Measurements from ENCODE around the gene ILDR2.

The ILDR2 gene

GRCh38 chr1:166944186-166944967, 31.0 kb downstream of the ILDR2 start:
- DNase-seq: peak; percentile 37 to 90 (median 81)
- Histone ChIP-seq H3K9me3 (ENCODE audit: control extremely low read depth in 1 of 5, control insufficient read depth in 4 of 5, insufficient read depth in 2 of 5, low read depth in 1 of 5, low read length in 4 of 5) (no peaks in the 10 kb centered on the region), H3K27me3 (replicated peaks in 2 of 5; ENCODE audit: control insufficient read depth in 4 of 5, insufficient read depth in 5 of 5, low read length in 4 of 5) (peaks cover 0 to 12% (median 3%) of the 10 kb centered on the region in 5 experiments), H3K4me1 (ENCODE audit: control extremely low read depth in 1 of 4, control insufficient read depth in 4 of 4, insufficient read depth in 4 of 4, low read length in 3 of 4) (peaks cover 8 to 38% (median 28%) of the 10 kb centered on the region in 4 experiments), H3K4me3 (ENCODE audit: control insufficient read depth in 1 of 7, extremely low read depth in 1 of 7, insufficient read depth in 4 of 7, low read depth in 2 of 7, low read length in 6 of 7) (peak overlapping the region in 3 of 7 experiments; percentile 22 to 49 (median 35)), H3K36me3 (ENCODE audit: control insufficient read depth in 4 of 4, insufficient read depth in 4 of 4, low read length in 3 of 4) (no peaks in the 10 kb centered on the region), H3K27ac (ENCODE audit: insufficient read depth in 1 of 2, low read depth in 1 of 2, low read length in 2 of 2, poor library complexity in 1 of 2, severe bottlenecking in 2 of 2) (no peak overlapping the region)
- ChIA-PET POLR2A (no interaction called here), CTCF (interaction anchor here (0.9 to 3.4 kb wide), 2 partner anchors 34 to 108 kb away, joined by 3 to 12 read pairs; no protein-coding TSS in a partner anchor)
- 2% methylated on average over 5 of the region's 5 CpGs for WGBS (ENCODE audit: insufficient coverage)

GRCh38 chr1:166939741-166940375, 35.5 kb downstream of the ILDR2 start:
- H3K27me3 ChIP-seq (replicated peaks in 2 of 5; ENCODE audit: control insufficient read depth in 4 of 5, insufficient read depth in 5 of 5, low read length in 4 of 5): no peaks in the 10 kb centered on the region
- no peaks in the 10 kb centered on the region for H3K9me3 ChIP-seq (ENCODE audit: control extremely low read depth in 1 of 5, control insufficient read depth in 4 of 5, insufficient read depth in 2 of 5, low read depth in 1 of 5, low read length in 4 of 5)
- no peaks in the 10 kb centered on the region for H3K36me3 ChIP-seq (ENCODE audit: control insufficient read depth in 4 of 4, insufficient read depth in 4 of 4, low read length in 3 of 4)
- 96% methylated on average over 3 of the region's 5 CpGs for WGBS (ENCODE audit: insufficient coverage)
- no peak overlapping the region for H3K27ac ChIP-seq (ENCODE audit: insufficient read depth in 1 of 2, low read depth in 1 of 2, low read length in 2 of 2, poor library complexity in 1 of 2, severe bottlenecking in 2 of 2)
- CTCF ChIA-PET: interaction anchor here (0.9 to 4.1 kb wide), 5 partner anchors 28 to 123 kb away, joined by 3 to 18 read pairs (median 3); no protein-coding TSS in a partner anchor
- no peak overlapping the region for H3K4me3 ChIP-seq (ENCODE audit: control insufficient read depth in 1 of 7, extremely low read depth in 1 of 7, insufficient read depth in 4 of 7, low read depth in 2 of 7, low read length in 6 of 7)
- H3K4me1 ChIP-seq (ENCODE audit: control extremely low read depth in 1 of 4, control insufficient read depth in 4 of 4, insufficient read depth in 4 of 4, low read length in 3 of 4): peaks cover 5 to 15% (median 10%) of the 10 kb centered on the region in 4 experiments
- no peak for DNase-seq
- POLR2A ChIA-PET: no interaction called here

DNA sequence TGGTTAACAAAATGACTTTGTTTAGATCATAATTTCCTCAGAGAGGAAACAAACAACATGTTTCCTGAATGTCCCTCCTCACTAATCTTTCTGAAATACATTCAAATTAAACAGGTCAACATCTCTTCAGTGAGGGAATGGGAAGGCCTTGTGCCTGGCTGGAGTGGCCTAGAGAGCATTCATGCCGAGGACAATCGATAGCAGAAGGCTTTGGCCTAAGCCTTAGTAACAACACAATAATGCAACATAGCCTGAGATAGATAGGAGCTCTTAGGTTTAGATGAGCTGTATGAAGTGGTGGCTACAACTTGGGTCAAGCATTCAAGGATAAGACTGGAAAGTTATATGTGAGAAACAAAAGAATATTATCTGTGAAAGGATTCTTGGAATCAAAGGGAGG, 37.4 kb downstream of the ILDR2 start:
- WGBS (ENCODE audit: insufficient coverage): no CpG with 5 or more reads among the region's 2 CpGs
- H3K4me1 ChIP-seq (ENCODE audit: control extremely low read depth in 1 of 4, control insufficient read depth in 4 of 4, insufficient read depth in 4 of 4, low read length in 3 of 4): no peaks in the 10 kb centered on the region
- H3K9me3 ChIP-seq (ENCODE audit: control extremely low read depth in 1 of 5, control insufficient read depth in 4 of 5, insufficient read depth in 2 of 5, low read depth in 1 of 5, low read length in 4 of 5): no peaks in the 10 kb centered on the region
- CTCF ChIA-PET: interaction anchor here (1.1 to 1.2 kb wide), 3 partner anchors 11 to 106 kb away, joined by 3 to 5 read pairs (median 4); no protein-coding TSS in a partner anchor
- no peaks in the 10 kb centered on the region for H3K36me3 ChIP-seq (ENCODE audit: control insufficient read depth in 4 of 4, insufficient read depth in 4 of 4, low read length in 3 of 4)
- POLR2A ChIA-PET: no interaction called here
- no peak overlapping the region for H3K4me3 ChIP-seq (ENCODE audit: control insufficient read depth in 1 of 7, extremely low read depth in 1 of 7, insufficient read depth in 4 of 7, low read depth in 2 of 7, low read length in 6 of 7)
- H3K27ac ChIP-seq (ENCODE audit: insufficient read depth in 1 of 2, low read depth in 1 of 2, low read length in 2 of 2, poor library complexity in 1 of 2, severe bottlenecking in 2 of 2): no peak overlapping the region
- DNase-seq: no peak
- peaks cover 0 to 2% (median 0%) of the 10 kb centered on the region in 5 experiments for H3K27me3 ChIP-seq (replicated peaks in 2 of 5; ENCODE audit: control insufficient read depth in 4 of 5, insufficient read depth in 5 of 5, low read length in 4 of 5)

- Histone ChIP-seq H3K36me3 (ENCODE audit: control insufficient read depth in 4 of 4, insufficient read depth in 4 of 4, low read length in 3 of 4) (no peaks in the 10 kb centered on the region), H3K4me3 (ENCODE audit: control insufficient read depth in 1 of 7, extremely low read depth in 1 of 7, insufficient read depth in 4 of 7, low read depth in 2 of 7, low read length in 6 of 7) (no peak overlapping the region), H3K27me3 (replicated peaks in 2 of 5; ENCODE audit: control insufficient read depth in 4 of 5, insufficient read depth in 5 of 5, low read length in 4 of 5) (peaks cover 0 to 2% (median 0%) of the 10 kb centered on the region in 5 experiments), H3K27ac (ENCODE audit: insufficient read depth in 1 of 2, low read depth in 1 of 2, low read length in 2 of 2, poor library complexity in 1 of 2, severe bottlenecking in 2 of 2) (no peak overlapping the region), H3K9me3 (ENCODE audit: control extremely low read depth in 1 of 5, control insufficient read depth in 4 of 5, insufficient read depth in 2 of 5, low read depth in 1 of 5, low read length in 4 of 5) (no peaks in the 10 kb centered on the region), H3K4me1 (ENCODE audit: control extremely low read depth in 1 of 4, control insufficient read depth in 4 of 4, insufficient read depth in 4 of 4, low read length in 3 of 4) (no peaks in the 10 kb centered on the region)
- ChIA-PET POLR2A (no interaction called here), CTCF (interaction anchor here (1.1 kb wide), 1 partner anchor 10 kb away, joined by 3 read pairs; no protein-coding TSS in a partner anchor)
- no peak for DNase-seq
- WGBS (ENCODE audit: insufficient coverage): 100% methylated on average over 2 of the region's 4 CpGs
Measured at GRCh38 chr1:166937329-166937728, 38.0 kb downstream of the ILDR2 start.

DNA sequence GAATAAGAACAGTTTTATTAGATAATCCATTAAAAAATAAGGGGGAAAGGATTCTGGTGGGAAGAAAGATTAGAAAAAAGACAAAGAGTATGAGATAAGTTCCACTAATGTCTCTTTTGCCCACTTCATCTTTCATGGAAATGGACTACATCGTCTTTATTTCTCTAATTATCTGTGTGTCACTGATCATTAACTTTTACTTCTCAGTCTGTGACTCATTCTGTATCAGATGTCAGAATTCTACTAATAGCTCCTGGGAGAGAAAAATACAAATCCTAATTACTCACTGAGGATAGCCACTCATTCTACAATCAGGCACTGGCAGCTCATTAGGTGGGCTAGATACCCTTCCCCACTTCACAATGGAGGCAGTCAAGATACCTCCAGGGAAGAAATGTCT, 41.7 kb downstream of the ILDR2 start:
- CTCF ChIA-PET: interaction anchor here (0.7 to 1.6 kb wide), 4 partner anchors 9 to 25 kb away, joined by 3 to 4 read pairs (median 3); no protein-coding TSS in a partner anchor
- no peak overlapping the region for H3K4me3 ChIP-seq (ENCODE audit: control insufficient read depth in 1 of 7, extremely low read depth in 1 of 7, insufficient read depth in 4 of 7, low read depth in 2 of 7, low read length in 6 of 7)
- WGBS (ENCODE audit: insufficient coverage): 71% methylated on average over 1 of the region's 1 CpG
- H3K36me3 ChIP-seq (ENCODE audit: control insufficient read depth in 4 of 4, insufficient read depth in 4 of 4, low read length in 3 of 4): no peaks in the 10 kb centered on the region
- POLR2A ChIA-PET: no interaction called here
- H3K27ac ChIP-seq (ENCODE audit: insufficient read depth in 1 of 2, low read depth in 1 of 2, low read length in 2 of 2, poor library complexity in 1 of 2, severe bottlenecking in 2 of 2): no peak overlapping the region
- H3K4me1 ChIP-seq (ENCODE audit: control extremely low read depth in 1 of 4, control insufficient read depth in 4 of 4, insufficient read depth in 4 of 4, low read length in 3 of 4): no peaks in the 10 kb centered on the region
- peaks cover 0 to 4% (median 0%) of the 10 kb centered on the region in 5 experiments for H3K27me3 ChIP-seq (replicated peaks in 2 of 5; ENCODE audit: control insufficient read depth in 4 of 5, insufficient read depth in 5 of 5, low read length in 4 of 5)
- no peak for DNase-seq
- H3K9me3 ChIP-seq (ENCODE audit: control extremely low read depth in 1 of 5, control insufficient read depth in 4 of 5, insufficient read depth in 2 of 5, low read depth in 1 of 5, low read length in 4 of 5): no peaks in the 10 kb centered on the region

GRCh38 chr1:166933140-166933539, 42.2 kb downstream of the ILDR2 start:
- H3K4me1 ChIP-seq (ENCODE audit: control extremely low read depth in 1 of 4, control insufficient read depth in 4 of 4, insufficient read depth in 4 of 4, low read length in 3 of 4): no peaks in the 10 kb centered on the region
- no peaks in the 10 kb centered on the region for H3K9me3 ChIP-seq (ENCODE audit: control extremely low read depth in 1 of 5, control insufficient read depth in 4 of 5, insufficient read depth in 2 of 5, low read depth in 1 of 5, low read length in 4 of 5)
- H3K27ac ChIP-seq (ENCODE audit: insufficient read depth in 1 of 2, low read depth in 1 of 2, low read length in 2 of 2, poor library complexity in 1 of 2, severe bottlenecking in 2 of 2): no peak overlapping the region
- no peak for DNase-seq
- peaks cover 0 to 4% (median 0%) of the 10 kb centered on the region in 5 experiments for H3K27me3 ChIP-seq (replicated peaks in 2 of 5; ENCODE audit: control insufficient read depth in 4 of 5, insufficient read depth in 5 of 5, low read length in 4 of 5)
- no peaks in the 10 kb centered on the region for H3K36me3 ChIP-seq (ENCODE audit: control insufficient read depth in 4 of 4, insufficient read depth in 4 of 4, low read length in 3 of 4)
- no peak overlapping the region for H3K4me3 ChIP-seq (ENCODE audit: control insufficient read depth in 1 of 7, extremely low read depth in 1 of 7, insufficient read depth in 4 of 7, low read depth in 2 of 7, low read length in 6 of 7)
- ChIA-PET CTCF (interaction anchor here (0.6 to 1.6 kb wide), 4 partner anchors 15 to 126 kb away, joined by 3 read pairs; no protein-coding TSS in a partner anchor), POLR2A (no interaction called here)

DNA sequence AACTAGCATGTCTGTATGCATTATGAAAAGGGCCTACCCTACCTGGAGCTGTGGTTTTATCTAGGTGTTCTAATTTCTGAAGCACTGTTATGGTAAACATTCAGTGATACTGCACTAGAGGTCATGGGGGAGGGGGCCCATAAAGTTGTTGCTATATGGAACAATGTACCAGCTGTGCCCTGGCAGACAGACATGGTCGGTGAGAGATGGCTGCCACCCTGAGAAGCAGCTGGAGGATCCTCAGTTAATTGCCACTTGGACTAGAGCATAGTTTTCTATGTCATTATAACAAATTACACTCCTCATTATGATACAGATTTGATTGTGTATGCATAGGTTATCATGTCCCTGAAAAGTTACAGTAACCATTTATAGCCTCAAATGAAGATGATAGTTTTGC, 45.4 kb downstream of the ILDR2 start:
- Histone ChIP-seq H3K4me3 (ENCODE audit: control insufficient read depth in 1 of 7, extremely low read depth in 1 of 7, insufficient read depth in 4 of 7, low read depth in 2 of 7, low read length in 6 of 7) (no peak overlapping the region), H3K36me3 (ENCODE audit: control insufficient read depth in 4 of 4, insufficient read depth in 4 of 4, low read length in 3 of 4) (no peaks in the 10 kb centered on the region), H3K4me1 (ENCODE audit: control extremely low read depth in 1 of 4, control insufficient read depth in 4 of 4, insufficient read depth in 4 of 4, low read length in 3 of 4) (no peaks in the 10 kb centered on the region), H3K27ac (ENCODE audit: insufficient read depth in 1 of 2, low read depth in 1 of 2, low read length in 2 of 2, poor library complexity in 1 of 2, severe bottlenecking in 2 of 2) (no peak overlapping the region), H3K9me3 (ENCODE audit: control extremely low read depth in 1 of 5, control insufficient read depth in 4 of 5, insufficient read depth in 2 of 5, low read depth in 1 of 5, low read length in 4 of 5) (no peaks in the 10 kb centered on the region), H3K27me3 (replicated peaks in 2 of 5; ENCODE audit: control insufficient read depth in 4 of 5, insufficient read depth in 5 of 5, low read length in 4 of 5) (peaks cover 0 to 4% (median 0%) of the 10 kb centered on the region in 5 experiments)
- WGBS (ENCODE audit: insufficient coverage): 83% methylated on average over 1 of the region's 1 CpG
- DNase-seq: no peak
- POLR2A ChIA-PET: no interaction called here
- CTCF ChIA-PET: interaction anchor here (0.5 to 1.9 kb wide), 4 partner anchors 8 to 129 kb away, joined by 3 to 6 read pairs (median 5); no protein-coding TSS in a partner anchor

Data from common myeloid progenitor, CD34-positive (primary cell).